H4 (cell line): ENCODE results near the gene RBM33. TPM values are rescaled to one million over a fixed set of nuclear protein-coding genes. Genes with fewer than 3 reads are reported as not detected.

Experiments
- DNase-seq: peaks from one replicate; pipeline ENCODE4 v3.0.0-alpha.2; 2015; ENCODE audit warnings: low spot score
- total RNA-seq: library from RNA; depleted of rRNA; stranded (reverse); fragments of >200 nt; shearing (Covaris generic); gene quantifications from 2 replicates; pipeline ENCODE4 v1.2.3, GENCODE V29; 2014; rRNA removed

The RBM33 gene
- total RNA-seq, 1 experiment from 2014 or later: 10.6 TPM

DNA sequence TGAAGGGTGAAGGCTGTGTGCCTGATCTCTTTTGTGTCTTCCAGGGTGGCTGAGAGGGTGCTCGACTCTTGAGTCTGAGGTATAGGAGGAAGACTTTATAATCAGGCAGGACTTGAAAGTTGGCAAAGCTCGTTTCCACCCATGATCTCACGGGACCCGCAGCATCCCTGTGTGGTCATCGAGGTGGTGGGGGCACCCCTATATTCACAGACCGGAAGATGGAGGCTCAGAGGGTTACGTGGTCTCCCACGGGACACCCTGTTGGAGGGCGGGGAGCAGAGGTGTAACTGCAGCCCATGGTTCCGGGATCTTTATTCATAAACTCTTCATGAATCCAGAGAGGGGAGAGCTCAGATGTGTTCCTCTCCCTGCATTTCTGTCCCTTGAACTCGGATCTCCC is 177.4 kb downstream of the RBM33 start:
- DNase-seq: no peak

- DNase-seq: peak; percentile 75
Observed at GRCh38 chr7:155824227-155824886, 179.9 kb downstream of the RBM33 start.

GRCh38 chr7:155825336-155825735 is 180.9 kb downstream of the RBM33 start:
- no peak for DNase-seq

GRCh38 chr7:155829796-155830470 is 185.5 kb downstream of the RBM33 start:
- no peak for DNase-seq

Other genes starting within 250 kb of the RBM33 start
- 0.16 and 0.29 TPM in 2 replicates for gene EN2, start 186.5 kb upstream of the RBM33 start, total RNA-seq
- gene CNPY1, start 98.1 kb upstream of the RBM33 start, total RNA-seq: 0.08 TPM in 1 of 2 replicates, not detected in the other
- not detected in 2 replicates for gene SHH, start 167.8 kb downstream of the RBM33 start, total RNA-seq